Lower lobe of right lung (tissue), 2 donors: ENCODE measurements around the gene CLPTM1L. TPM values are rescaled to one million over a fixed set of nuclear protein-coding genes. Genes with fewer than 3 reads are reported as not detected.

Source experiments
- ATAC-seq, 2 donors: fragments of 200-7000 bp; cut with Tn5 transposase; one replicate each; pipeline ENCODE4 v1.9.1; 2020 to 2022; ENCODE audit warnings: mild to moderate bottlenecking in 2 of 2, moderate library complexity in 2 of 2
- DNase-seq: peaks from one replicate; pipeline ENCODE4 v3.0.0-alpha.2; 2020
- H3K27ac ChIP-seq: fragments of 200-600 bp; one replicate; pipeline ENCODE4 v1.8.0; 2022
- H3K27me3 ChIP-seq: fragments of 200-600 bp; one replicate; pipeline ENCODE4 v1.8.0; 2022; ENCODE audit warnings: low read depth
- H3K36me3 ChIP-seq: fragments of 200-600 bp; one replicate; pipeline ENCODE4 v1.8.0; 2022; ENCODE audit warnings: mild to moderate bottlenecking
- H3K4me1 ChIP-seq: fragments of 200-600 bp; one replicate; pipeline ENCODE4 v1.8.0; 2022
- H3K4me3 ChIP-seq: fragments of 200-600 bp; one replicate; pipeline ENCODE4 v1.8.0; 2022; ENCODE audit warnings: mild to moderate bottlenecking
- H3K9me3 ChIP-seq: fragments of 200-600 bp; one replicate; pipeline ENCODE4 v1.8.0; 2022
- intact Hi-C: fragments of 100-400 bp; cut with DNase I; formaldehyde crosslinking; loops from one replicate; pipeline ENCODE4 v1.11.0; 2022
- total RNA-seq: library from RNA; stranded (reverse); fragmentation: NEBNext Ultra II Directional; extraction: Animal tissue kit (Norgen Biotek cat#: 25700); gene quantifications from one replicate; pipeline ENCODE4 v1.2.1, GENCODE V29; 2021
- TF ChIP-seq, protein P1 (sequence below): fragments of 200-600 bp; IDR thresholded peaks from one replicate; pipeline ENCODE4 v1.8.0; 2022; ENCODE audit warnings: antibody characterized with exemption, mild to moderate bottlenecking
- donor health status: DM: no; HTN: yes; CAD: no; lungs with severe emphysema.

The CLPTM1L gene
- total RNA-seq, 1 donor from 2014 or later: 135 TPM

GRCh38 chr5:1367149-1367548 is 22.2 kb upstream of the CLPTM1L start:
- Histone ChIP-seq H3K4me3 (no peak overlapping the region), H3K27ac (no peak overlapping the region), H3K9me3 (no peaks in the 10 kb centered on the region), H3K36me3 (no peaks in the 10 kb centered on the region), H3K4me1 (no peaks in the 10 kb centered on the region), H3K27me3 (peaks cover 8% of the 10 kb centered on the region)
- DNase-seq: no peak
- intact Hi-C loops: no loop called here
- TF ChIP-seq, protein P1, sequence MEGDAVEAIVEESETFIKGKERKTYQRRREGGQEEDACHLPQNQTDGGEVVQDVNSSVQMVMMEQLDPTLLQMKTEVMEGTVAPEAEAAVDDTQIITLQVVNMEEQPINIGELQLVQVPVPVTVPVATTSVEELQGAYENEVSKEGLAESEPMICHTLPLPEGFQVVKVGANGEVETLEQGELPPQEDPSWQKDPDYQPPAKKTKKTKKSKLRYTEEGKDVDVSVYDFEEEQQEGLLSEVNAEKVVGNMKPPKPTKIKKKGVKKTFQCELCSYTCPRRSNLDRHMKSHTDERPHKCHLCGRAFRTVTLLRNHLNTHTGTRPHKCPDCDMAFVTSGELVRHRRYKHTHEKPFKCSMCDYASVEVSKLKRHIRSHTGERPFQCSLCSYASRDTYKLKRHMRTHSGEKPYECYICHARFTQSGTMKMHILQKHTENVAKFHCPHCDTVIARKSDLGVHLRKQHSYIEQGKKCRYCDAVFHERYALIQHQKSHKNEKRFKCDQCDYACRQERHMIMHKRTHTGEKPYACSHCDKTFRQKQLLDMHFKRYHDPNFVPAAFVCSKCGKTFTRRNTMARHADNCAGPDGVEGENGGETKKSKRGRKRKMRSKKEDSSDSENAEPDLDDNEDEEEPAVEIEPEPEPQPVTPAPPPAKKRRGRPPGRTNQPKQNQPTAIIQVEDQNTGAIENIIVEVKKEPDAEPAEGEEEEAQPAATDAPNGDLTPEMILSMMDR: no peak
- ATAC-seq: no peak

GRCh38 chr5:1366514-1366913 is 21.6 kb upstream of the CLPTM1L start:
- TF ChIP-seq, protein P1: no peak
- no peak overlapping the region for H3K27ac ChIP-seq
- intact Hi-C loops: no loop called here
- no peaks in the 10 kb centered on the region for H3K4me1 ChIP-seq
- H3K9me3 ChIP-seq: no peaks in the 10 kb centered on the region
- H3K4me3 ChIP-seq: no peak overlapping the region
- DNase-seq (no peak), ATAC-seq (no peak)
- peaks cover 15% of the 10 kb centered on the region for H3K27me3 ChIP-seq
- H3K36me3 ChIP-seq: no peaks in the 10 kb centered on the region

- TF ChIP-seq, protein P1: no peak
- no peak overlapping the region for H3K27ac ChIP-seq
- ATAC-seq: no peak
- H3K36me3 ChIP-seq: no peaks in the 10 kb centered on the region
- H3K4me1 ChIP-seq: no peaks in the 10 kb centered on the region
- intact Hi-C loops: no loop called here
- no peak overlapping the region for H3K4me3 ChIP-seq
- H3K27me3 ChIP-seq: peaks cover 32% of the 10 kb centered on the region
- no peak for DNase-seq
- no peaks in the 10 kb centered on the region for H3K9me3 ChIP-seq
These were observed 19.3 kb upstream of the CLPTM1L start for GRCh38 chr5:1364211-1364610.

DNA sequence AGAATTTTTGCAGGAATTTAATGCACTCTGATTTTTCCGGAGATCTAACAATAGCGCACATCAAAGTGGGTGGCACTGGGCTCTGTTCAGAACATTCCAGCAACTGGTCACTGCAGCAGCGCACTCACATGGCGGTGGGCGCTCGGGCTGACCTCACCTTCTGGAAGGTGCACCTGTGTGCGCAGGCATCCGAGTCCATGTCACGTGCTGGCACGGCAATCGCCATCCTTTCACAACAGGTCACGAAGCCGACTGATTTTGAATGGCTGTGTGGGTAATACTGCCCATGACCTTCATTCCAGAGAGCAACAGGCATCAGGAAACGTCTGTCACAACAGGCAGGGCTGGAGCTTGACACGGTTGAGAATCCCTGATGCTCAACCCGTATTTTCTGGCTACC is 18.7 kb upstream of the CLPTM1L start:
- no peak overlapping the region for H3K4me3 ChIP-seq
- ATAC-seq: no peak
- intact Hi-C loops: no loop called here
- peaks cover 39% of the 10 kb centered on the region for H3K27me3 ChIP-seq
- no peaks in the 10 kb centered on the region for H3K9me3 ChIP-seq
- no peaks in the 10 kb centered on the region for H3K4me1 ChIP-seq
- H3K27ac ChIP-seq: no peak overlapping the region
- TF ChIP-seq, protein P1: no peak
- H3K36me3 ChIP-seq: no peaks in the 10 kb centered on the region
- DNase-seq: no peak

GRCh38 chr5:1363160-1363559 is 18.3 kb upstream of the CLPTM1L start:
- DNase-seq (no peak), ATAC-seq (no peak)
- intact Hi-C loops: no loop called here
- TF ChIP-seq, protein P1: no peak
- H3K9me3 ChIP-seq: no peaks in the 10 kb centered on the region
- H3K27ac ChIP-seq: no peak overlapping the region
- no peaks in the 10 kb centered on the region for H3K36me3 ChIP-seq
- H3K27me3 ChIP-seq: peaks cover 43% of the 10 kb centered on the region
- H3K4me3 ChIP-seq: no peak overlapping the region
- no peaks in the 10 kb centered on the region for H3K4me1 ChIP-seq
